AG04450 (cell line): ENCODE results near the gene ONECUT3. TPM values are rescaled to one million over a fixed set of nuclear protein-coding genes. Genes with fewer than 3 reads are reported as not detected.
A peak's percentile ranks its signal among the peaks of the same experiment; 100 is the strongest.

Experiments used
- CTCF ChIA-PET: fragments of 300-600, 350-600 bp; formaldehyde crosslinking; extraction: SDS; loops from one replicate; lab custom pipeline; 2022; ENCODE audit warnings: antibody characterized with exemption, inconsistent platforms; lab: Charles Lee
- POLR2A ChIA-PET: fragments of 350-600 bp; formaldehyde crosslinking; extraction: SDS; loops from one replicate; lab custom pipeline; 2021; ENCODE audit warnings: antibody characterized with exemption, inconsistent platforms; lab: Yijun Ruan, JAX
- DNase-seq: peaks from one replicate; pipeline ENCODE4 v3.0.0-alpha.2; 2011; ENCODE audit warnings: low read depth, low spot score
- H3K27ac ChIP-seq: one replicate; pipeline ENCODE4 v1.5.1; 2012; ENCODE audit warnings: low read depth, low read length, control low read depth
- H3K27me3 ChIP-seq: one replicate; pipeline ENCODE4 v1.6.0; 2012; ENCODE audit warnings: low read length; ENCODE audit not compliant: control insufficient read depth, insufficient read depth
- H3K4me3 ChIP-seq: 2 replicates; pipeline ENCODE4 v1.5.1; 2011; ENCODE audit warnings: mild to moderate bottlenecking, low read depth, low read length, control low read depth
- H3K9me3 ChIP-seq: 2 replicates; pipeline ENCODE4 v1.5.1; 2012; ENCODE audit warnings: low read length; ENCODE audit not compliant: control insufficient read depth, insufficient read depth
- polyA plus RNA-seq: library from polyadenylated mRNA; depleted of rRNA; stranded (reverse); fragments of >200 nt; gene quantifications from 2 replicates; pipeline ENCODE4 v1.2.3, GENCODE V29; 2011
- TF ChIP-seq, protein P1 (sequence below): IDR thresholded peaks from 2 replicates; pipeline ENCODE4 v1.5.1; 2011; ENCODE audit warnings: low read depth, low read length, control low read depth, inconsistent platforms

ONECUT3 gene
- polyA plus RNA-seq, 1 experiment = not detected

GRCh38 chr19:1765904-1766799 is 12.8 kb downstream of the ONECUT3 start:
- POLR2A ChIA-PET = no interaction called here
- CTCF ChIA-PET = interaction anchor here (0.6 to 3.3 kb wide), 10 partner anchors 15 to 220 kb away, joined by 3 to 19 read pairs (median 4); no protein-coding TSS in a partner anchor
- Histone ChIP-seq H3K27me3 (peaks cover 73% of the 10 kb centered on the region), H3K4me3 (no peak overlapping the region), H3K9me3 (peaks cover 4% of the 10 kb centered on the region), H3K27ac (no peak overlapping the region)
- DNase-seq = no peak
- TF ChIP-seq, protein P1, sequence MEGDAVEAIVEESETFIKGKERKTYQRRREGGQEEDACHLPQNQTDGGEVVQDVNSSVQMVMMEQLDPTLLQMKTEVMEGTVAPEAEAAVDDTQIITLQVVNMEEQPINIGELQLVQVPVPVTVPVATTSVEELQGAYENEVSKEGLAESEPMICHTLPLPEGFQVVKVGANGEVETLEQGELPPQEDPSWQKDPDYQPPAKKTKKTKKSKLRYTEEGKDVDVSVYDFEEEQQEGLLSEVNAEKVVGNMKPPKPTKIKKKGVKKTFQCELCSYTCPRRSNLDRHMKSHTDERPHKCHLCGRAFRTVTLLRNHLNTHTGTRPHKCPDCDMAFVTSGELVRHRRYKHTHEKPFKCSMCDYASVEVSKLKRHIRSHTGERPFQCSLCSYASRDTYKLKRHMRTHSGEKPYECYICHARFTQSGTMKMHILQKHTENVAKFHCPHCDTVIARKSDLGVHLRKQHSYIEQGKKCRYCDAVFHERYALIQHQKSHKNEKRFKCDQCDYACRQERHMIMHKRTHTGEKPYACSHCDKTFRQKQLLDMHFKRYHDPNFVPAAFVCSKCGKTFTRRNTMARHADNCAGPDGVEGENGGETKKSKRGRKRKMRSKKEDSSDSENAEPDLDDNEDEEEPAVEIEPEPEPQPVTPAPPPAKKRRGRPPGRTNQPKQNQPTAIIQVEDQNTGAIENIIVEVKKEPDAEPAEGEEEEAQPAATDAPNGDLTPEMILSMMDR = no peak

GRCh38 chr19:1766800-1767352 is 13.6 kb downstream of the ONECUT3 start:
- ChIA-PET POLR2A (no interaction called here), CTCF (interaction anchor here (0.6 to 3.3 kb wide), 10 partner anchors 14 to 221 kb away, joined by 3 to 19 read pairs (median 4); no protein-coding TSS in a partner anchor)
- no peak for DNase-seq
- Histone ChIP-seq H3K27me3 (peaks cover 70% of the 10 kb centered on the region), H3K4me3 (no peak overlapping the region), H3K9me3 (peaks cover 4% of the 10 kb centered on the region), H3K27ac (no peak overlapping the region)
- TF ChIP-seq, protein P1 = no peak

- Histone ChIP-seq H3K27me3 (peaks cover 65% of the 10 kb centered on the region), H3K4me3 (no peak overlapping the region), H3K9me3 (peaks cover 4% of the 10 kb centered on the region), H3K27ac (no peak overlapping the region)
- TF ChIP-seq, protein P1 = peak; percentile 93
- DNase-seq = no peak
- CTCF ChIA-PET = interaction anchor here (0.6 to 3.3 kb wide), 9 partner anchors 14 to 221 kb away, joined by 3 to 19 read pairs (median 5); no protein-coding TSS in a partner anchor
- POLR2A ChIA-PET = no interaction called here
These were observed 14.2 kb downstream of the ONECUT3 start for GRCh38 chr19:1767464-1767933.

DNA sequence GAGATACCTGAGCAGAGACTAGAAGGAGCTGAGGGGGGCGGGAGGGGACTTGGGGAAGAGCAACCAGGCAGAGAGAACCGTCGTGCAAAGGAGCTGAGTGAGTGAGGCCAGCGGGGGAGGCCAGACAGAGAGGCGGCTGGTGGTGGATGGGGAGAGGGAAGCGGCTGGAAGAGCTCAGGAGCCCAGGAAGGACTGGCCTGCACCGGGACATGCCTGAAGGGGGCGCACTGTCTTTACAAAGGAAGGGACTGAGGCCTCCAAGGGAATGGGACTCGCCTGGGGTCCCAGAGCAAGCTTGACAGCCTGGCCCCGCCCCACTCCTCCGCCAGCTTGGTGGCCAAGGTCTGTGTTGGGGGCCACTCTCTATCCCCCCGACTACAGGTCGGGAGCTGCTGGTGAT is 14.9 kb downstream of the ONECUT3 start:
- POLR2A ChIA-PET = no interaction called here
- no peak overlapping the region for H3K27ac ChIP-seq
- TF ChIP-seq, protein P1 = peak; percentile 25; the same call in 1 of the 2 replicates
- H3K27me3 ChIP-seq = peaks cover 64% of the 10 kb centered on the region
- H3K4me3 ChIP-seq = no peak overlapping the region
- CTCF ChIA-PET = interaction anchor here (0.6 to 2.2 kb wide), 6 partner anchors 10 to 108 kb away, joined by 4 to 14 read pairs (median 6); no protein-coding TSS in a partner anchor
- no peak for DNase-seq
- peaks cover 4% of the 10 kb centered on the region for H3K9me3 ChIP-seq
